ENCODE data around the gene KRT14.
"Not testable (repeated sequence)": the region's sequence is repeated elsewhere in the genome, so short reads cannot be mapped to it uniquely, and the experiment has no call there.

Gene KRT14

GRCh38 chr17:41579484-41580243, 7.0 kb downstream of the KRT14 start:
- DNase-seq (ENCODE audit: low read depth in 2 of 2) = peak in 1 of 2 donors; percentile 34

- no peak for DNase-seq (ENCODE audit: low read depth in 2 of 2)
Measured at GRCh38 chr17:41578971-41579370, 7.7 kb downstream of the KRT14 start.

DNA sequence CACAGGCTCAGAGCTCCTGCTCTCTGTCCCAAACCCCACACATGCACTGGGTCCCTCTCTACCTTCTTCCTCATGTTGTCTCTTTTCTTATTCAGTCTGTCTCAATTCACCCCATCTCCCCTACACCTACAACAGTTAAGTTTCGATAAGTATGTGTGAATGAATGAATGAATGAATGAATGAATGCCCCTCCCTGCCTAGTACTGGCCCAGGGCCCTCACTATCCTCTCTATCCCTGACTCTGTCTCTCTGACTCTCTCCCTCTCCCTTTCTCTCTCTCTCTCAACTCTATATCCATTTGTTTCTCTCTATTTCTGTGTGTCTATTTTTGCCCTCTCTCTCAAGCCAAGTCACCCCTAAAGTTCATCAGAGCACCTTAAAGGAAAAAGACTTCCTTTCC, 8.2 kb downstream of the KRT14 start:
- no peak for DNase-seq (ENCODE audit: low read depth in 2 of 2)

- not testable (repeated sequence) for DNase-seq (ENCODE audit: low read depth in 2 of 2)
Measured at GRCh38 chr17:41576740-41577139, 10.0 kb downstream of the KRT14 start.

- DNase-seq (ENCODE audit: low read depth in 2 of 2) = no peak
Measured at GRCh38 chr17:41575336-41575735, 11.4 kb downstream of the KRT14 start.

GRCh38 chr17:41571561-41572434, 14.9 kb downstream of the KRT14 start, which contains the start of gene KRT9:
KRT9 (minus strand) TSS chr17:41572059; CDS start chr17:41571992, 67 bp downstream.
- no peak for DNase-seq (ENCODE audit: low read depth in 2 of 2)

DNA sequence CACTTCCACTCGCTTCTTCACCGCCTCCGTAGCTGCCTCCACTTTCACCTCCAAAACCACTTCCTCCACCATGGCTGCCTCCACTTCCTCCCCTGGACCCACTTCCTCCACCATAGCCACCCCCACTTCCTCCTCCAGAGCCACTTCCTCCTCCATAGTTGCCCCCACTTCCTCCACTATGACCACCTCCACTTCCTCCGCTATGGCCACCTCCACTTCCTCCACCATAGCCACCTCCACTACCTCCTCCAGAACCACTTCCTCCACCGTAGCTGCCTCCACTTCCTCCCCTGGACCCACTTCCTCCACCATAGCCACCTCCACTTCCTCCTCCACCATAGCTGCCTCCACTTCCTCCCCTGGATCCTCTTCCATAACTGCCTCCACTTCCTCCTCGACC, 19.4 kb downstream of the KRT14 start:
- DNase-seq (ENCODE audit: low read depth in 2 of 2) = no peak

DNA sequence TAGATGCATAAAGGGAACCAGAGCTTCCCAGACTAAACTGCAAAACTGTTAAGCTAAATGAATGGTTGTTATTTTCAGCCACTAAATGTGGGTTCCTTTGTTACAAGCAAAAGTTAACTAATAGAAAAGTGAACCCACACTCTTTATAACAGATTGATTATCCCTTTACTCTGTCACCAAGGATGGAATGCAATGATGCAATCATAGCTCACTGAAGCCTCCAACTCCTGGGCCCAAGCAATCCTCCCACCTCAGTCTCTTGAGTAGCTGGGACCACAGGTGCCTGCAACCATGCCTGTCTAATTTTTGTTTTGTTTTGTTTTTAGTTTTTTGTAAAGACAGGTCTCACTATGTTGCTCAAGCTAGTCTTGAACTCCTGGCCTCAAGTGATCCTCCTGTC, 21.4 kb downstream of the KRT14 start:
- DNase-seq (ENCODE audit: low read depth in 2 of 2) = no peak

- DNase-seq (ENCODE audit: low read depth in 2 of 2) = no peak
Measured at GRCh38 chr17:41563607-41564170, 23.0 kb downstream of the KRT14 start.

GRCh38 chr17:41561554-41561953, 25.1 kb downstream of the KRT14 start:
- DNase-seq (ENCODE audit: low read depth in 2 of 2) = no peak

DNA sequence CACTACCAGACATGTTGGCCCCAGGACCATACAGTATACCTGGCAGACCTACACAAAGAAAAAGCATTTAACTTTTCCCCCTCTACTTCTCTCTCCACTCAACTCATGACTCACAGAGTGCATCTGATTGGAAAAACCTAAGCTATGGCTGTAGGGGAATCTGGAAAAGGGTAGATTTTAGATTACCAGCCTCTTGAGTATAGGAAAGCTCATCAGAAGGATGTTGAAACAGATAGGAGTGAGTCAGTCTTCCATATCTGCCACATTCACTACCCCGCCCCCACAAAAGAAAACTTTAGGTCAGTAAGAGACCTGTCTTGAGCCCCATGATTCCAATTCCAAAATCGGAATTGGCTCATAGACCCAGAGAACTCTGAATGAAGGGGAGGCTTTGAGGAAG, 27.1 kb downstream of the KRT14 start:
- DNase-seq (ENCODE audit: low read depth in 2 of 2) = no peak

DNA sequence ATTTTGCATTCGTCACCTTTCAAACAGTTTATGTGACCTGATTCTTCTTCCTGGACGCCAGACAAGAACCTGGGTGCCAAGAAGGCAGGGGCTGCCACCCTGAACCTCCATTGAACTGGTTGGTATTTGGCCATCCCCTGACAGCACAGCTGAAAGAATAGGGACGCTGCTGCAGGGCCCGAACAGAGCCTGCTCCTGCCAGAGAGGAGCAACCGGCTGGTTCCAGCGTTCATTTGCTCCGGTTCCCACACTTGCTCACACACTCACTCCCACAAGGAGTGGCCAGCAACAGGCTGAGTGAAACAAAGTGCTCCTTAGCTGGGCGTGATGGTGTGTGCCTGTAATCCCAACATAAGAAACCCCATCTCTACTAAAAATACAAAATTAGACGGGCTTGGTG, 29.8 kb downstream of the KRT14 start:
- no peak for DNase-seq (ENCODE audit: low read depth in 2 of 2)

GRCh38 chr17:41556306-41556705, 30.4 kb downstream of the KRT14 start:
- no peak for DNase-seq (ENCODE audit: low read depth in 2 of 2)

- no peak for DNase-seq (ENCODE audit: low read depth in 2 of 2)
Measured at GRCh38 chr17:41555105-41555887, 31.4 kb downstream of the KRT14 start.

DNA sequence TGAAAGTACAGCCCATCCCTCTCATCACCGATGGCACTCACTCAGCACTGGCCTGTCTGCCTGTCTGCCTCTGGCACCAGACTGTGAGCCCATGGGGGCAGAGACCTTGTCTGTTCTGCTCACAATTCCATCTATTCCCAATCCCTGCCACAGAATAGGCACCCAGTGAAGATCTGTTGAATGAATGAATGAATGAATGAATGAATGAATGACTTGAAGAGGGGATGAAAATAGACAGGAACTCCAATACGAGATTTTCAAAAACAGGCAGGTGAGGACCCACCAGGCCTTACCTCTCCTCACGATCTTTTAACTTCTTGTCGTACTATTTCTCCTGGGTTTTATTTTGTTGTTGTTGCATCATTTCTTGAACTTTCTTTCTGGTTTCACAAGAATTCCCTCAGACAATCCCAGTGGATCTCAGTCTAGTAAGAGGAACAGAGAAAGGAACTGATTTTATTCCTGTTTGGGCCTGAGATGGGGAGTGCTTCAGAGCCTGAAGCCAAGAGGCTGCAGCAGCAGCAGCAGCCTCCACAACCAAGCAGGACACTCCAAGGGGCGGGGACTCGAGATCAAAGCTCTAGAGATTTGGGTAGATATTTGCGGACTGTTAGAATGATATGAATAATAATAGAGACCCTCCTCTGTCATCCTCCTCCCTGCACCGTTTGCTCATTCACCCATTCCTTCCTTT, 32.6 kb downstream of the KRT14 start:
- no peak for DNase-seq (ENCODE audit: low read depth in 2 of 2)

DNA sequence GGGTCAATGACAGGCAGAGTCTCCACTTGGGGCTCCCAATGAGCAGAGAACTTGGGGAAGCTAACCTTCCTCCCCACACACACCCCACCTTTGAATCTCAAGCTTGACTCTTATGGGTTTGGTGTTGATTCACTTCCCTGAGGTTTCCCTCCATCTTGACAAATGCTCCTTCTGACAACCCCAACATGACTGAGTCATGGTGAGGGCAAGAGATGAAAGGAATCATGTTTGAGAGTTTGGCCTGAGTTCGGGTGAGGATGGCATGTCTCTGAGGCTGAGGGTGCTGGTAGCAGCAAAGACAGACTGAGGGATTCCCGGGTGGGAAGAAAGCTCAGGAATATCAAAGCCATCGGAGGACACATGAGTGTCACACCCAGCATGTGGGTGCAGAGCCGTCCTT, 33.5 kb downstream of the KRT14 start:
- no peak for DNase-seq (ENCODE audit: low read depth in 2 of 2)

DNA sequence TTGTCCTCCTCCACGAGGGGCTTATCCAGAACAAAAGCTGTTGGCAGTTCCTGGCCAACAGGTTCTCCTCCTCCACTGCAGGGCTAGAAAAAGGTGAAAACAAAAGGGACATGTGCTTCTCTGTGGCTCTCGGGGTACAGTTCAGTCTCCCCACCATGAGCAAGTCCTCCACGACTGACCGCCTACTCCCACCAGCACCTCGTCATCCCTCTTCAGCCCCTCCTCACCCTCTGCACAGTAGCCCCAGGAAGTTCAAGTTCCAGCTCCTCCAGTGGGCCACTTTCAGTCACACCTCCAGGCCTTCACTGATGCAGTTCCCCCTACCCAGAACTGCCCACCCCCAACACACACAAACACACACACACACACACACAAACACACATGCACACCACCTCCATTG, 34.2 kb downstream of the KRT14 start:
- no peak for DNase-seq (ENCODE audit: low read depth in 2 of 2)

DNA sequence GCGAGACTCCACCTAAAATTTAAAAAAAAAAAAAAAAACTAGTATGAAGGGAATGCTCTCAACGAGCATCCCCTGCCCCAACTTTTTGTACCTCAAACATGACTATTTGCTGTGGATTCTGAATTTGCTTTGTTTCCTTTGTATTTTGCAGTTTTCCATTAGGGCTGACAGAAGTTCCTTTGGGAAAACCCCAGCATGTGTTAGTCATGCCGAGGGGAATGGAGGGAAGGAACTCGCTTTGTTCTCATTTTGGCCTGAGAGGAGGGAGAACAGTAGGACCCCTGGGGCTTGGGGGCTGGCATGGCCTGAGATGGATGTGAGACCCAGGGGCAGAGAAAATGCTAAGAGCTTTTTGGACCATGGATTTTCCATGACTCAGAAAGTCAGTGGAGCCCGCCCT, 35.3 kb downstream of the KRT14 start:
- DNase-seq (ENCODE audit: low read depth in 2 of 2) = no peak

- no peak for DNase-seq (ENCODE audit: low read depth in 2 of 2)
Measured at GRCh38 chr17:41549596-41550039, 37.1 kb downstream of the KRT14 start.

GRCh38 chr17:41548844-41549595, 37.7 kb downstream of the KRT14 start:
- peak; percentile 64 to 67 for DNase-seq (ENCODE audit: low read depth in 2 of 2)
